Aorta (tissue), 5 donors: ENCODE results near the gene YDJC. TPM values are rescaled to one million over a fixed set of nuclear protein-coding genes. Genes with fewer than 3 reads are reported as not detected.
"Not testable (repeated sequence)": the region's sequence is repeated elsewhere in the genome, so short reads cannot be mapped to it uniquely, and the experiment has no call there.

ENCODE experiments used
- ATAC-seq: fragments of 200-7000 bp; cut with Tn5 transposase; one replicate; pipeline ENCODE4 v1.9.1; 2022; ENCODE audit warnings: moderate library complexity; ENCODE audit not compliant: low FRiP score
- DNase-seq, 2 donors: peaks; one replicate each; pipeline ENCODE4 v3.0.0-alpha.2; 2020
- H3K27ac ChIP-seq, 2 donors: one replicate each; pipeline ENCODE4 v1.5.1; 2013; ENCODE audit warnings: low read length in 2 of 2, mild to moderate bottlenecking in 2 of 2, moderate library complexity in 2 of 2, control low read depth in 1 of 2, inconsistent platforms in 1 of 2, low read depth in 1 of 2
- H3K27me3 ChIP-seq, 2 donors: one replicate each; pipeline ENCODE4 v1.6.1; 2013; ENCODE audit warnings: control low read depth in 1 of 2, low read length in 1 of 2, mild to moderate bottlenecking in 1 of 2, moderate library complexity in 1 of 2; ENCODE audit not compliant: insufficient read depth in 2 of 2, control insufficient read depth in 1 of 2
- H3K36me3 ChIP-seq, 2 donors: one replicate each; pipeline ENCODE4 v1.6.1; 2013; ENCODE audit warnings: control low read depth in 1 of 2, low read length in 1 of 2, mild to moderate bottlenecking in 1 of 2; ENCODE audit not compliant: insufficient read depth in 2 of 2, control insufficient read depth in 1 of 2
- H3K4me1 ChIP-seq, 2 donors: one replicate each; pipeline ENCODE4 v1.6.1; 2013; ENCODE audit warnings: low read length in 2 of 2, control low read depth in 1 of 2, mild to moderate bottlenecking in 1 of 2, moderate library complexity in 1 of 2; ENCODE audit not compliant: insufficient read depth in 2 of 2, control insufficient read depth in 1 of 2
- H3K4me3 ChIP-seq, 2 donors: one replicate each; pipeline ENCODE4 v1.5.1; 2013; ENCODE audit warnings: low read length in 2 of 2, control low read depth in 1 of 2, mild to moderate bottlenecking in 1 of 2
- H3K9me3 ChIP-seq: one replicate; pipeline ENCODE4 v1.6.1; 2013; ENCODE audit warnings: mild to moderate bottlenecking, low read length; ENCODE audit not compliant: control insufficient read depth
- WGBS, 2 donors: extraction: QIAGEN DNeasy Blood & Tissue Kit; methylation state at CpG; one replicate each; pipeline ENCODE4 v1.1.7; 2013; 5-methylcytosine and 5-hydroxymethylcytosine counted together
- intact Hi-C, 2 donors: fragments of 100-400 bp; cut with DNase I; formaldehyde crosslinking; loops; one replicate each; pipeline versions ENCODE4 v1.14.2 to v1.15.0; 2022
- polyA plus RNA-seq, 2 donors: library from polyadenylated mRNA; stranded (reverse); fragments of 200-250 nt; gene quantifications; one replicate each; pipeline ENCODE4 v1.2.3, GENCODE V29; 2013
- total RNA-seq, 2 donors: library from RNA; stranded (reverse); fragmentation: NEBNext Ultra II Directional; extraction: Animal tissue kit (Norgen Biotek cat#: 25700); gene quantifications; one replicate each; pipeline ENCODE4 v1.2.1, GENCODE V29; 2021
- donor health status: healthy with polysubstance abuse.
- donor health status: Bipolar disorder and iron deficiency.
- donor health status: DM: no; HTN: no; CAD: no.
- donor health status: DM: no; HTN: no; CAD: no.
- donor health status: DM: yes; HTN: yes; CAD: no.

YDJC gene
- total and polyA plus RNA-seq, 4 donors, result 9.0 to 12.0 (median 11.0) TPM

DNA sequence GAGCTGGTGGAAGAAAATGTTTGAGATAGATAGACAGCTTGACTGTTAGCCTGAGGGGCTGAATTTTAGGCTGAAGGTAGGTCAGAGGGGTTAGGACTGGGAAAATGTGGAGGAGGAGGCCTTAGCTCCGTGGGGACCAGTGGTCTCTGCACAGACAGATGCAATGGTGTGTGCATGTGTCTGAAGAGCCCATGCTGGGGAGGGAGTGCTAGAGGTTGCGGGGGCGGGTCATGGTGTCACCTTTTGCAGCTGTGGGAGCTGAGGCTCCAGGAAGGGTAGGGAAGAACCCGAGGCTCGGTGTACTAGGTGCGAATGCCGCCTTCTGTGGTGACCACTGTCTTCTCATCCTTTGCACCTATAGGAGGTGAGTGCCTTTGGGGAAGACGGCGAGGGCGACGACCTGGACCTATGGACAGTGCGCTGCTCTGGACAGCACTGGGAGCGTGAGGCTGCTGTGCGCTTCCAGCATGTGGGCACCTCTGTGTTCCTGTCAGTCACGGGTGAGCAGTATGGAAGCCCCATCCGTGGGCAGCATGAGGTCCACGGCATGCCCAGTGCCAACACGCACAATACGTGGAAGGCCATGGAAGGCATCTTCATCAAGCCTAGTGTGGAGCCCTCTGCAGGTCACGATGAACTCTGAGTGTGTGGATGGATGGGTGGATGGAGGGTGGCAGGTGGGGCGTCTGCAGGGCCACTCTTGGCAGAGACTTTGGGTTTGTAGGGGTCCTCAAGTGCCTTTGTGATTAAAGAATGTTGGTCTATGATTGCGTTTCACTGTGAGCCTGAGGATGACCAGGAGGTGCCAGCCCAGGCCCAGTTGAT is 13.9 kb upstream of the YDJC start:
- Histone ChIP-seq H3K36me3 (no peaks in the 10 kb centered on the region), H3K4me3 (no peak overlapping the region), H3K27ac (no peak overlapping the region), H3K27me3 (no peaks in the 10 kb centered on the region), H3K4me1 (no peaks in the 10 kb centered on the region), H3K9me3 (no peaks in the 10 kb centered on the region)
- no peak for DNase-seq
- ATAC-seq, result no peak
- intact Hi-C loops, result no loop called here
- 91 to 92% methylated on average over 22 of the region's 22 CpGs for WGBS, 2 donors

- no peaks in the 10 kb centered on the region for H3K27me3 ChIP-seq
- no peaks in the 10 kb centered on the region for H3K4me1 ChIP-seq
- intact Hi-C loops, result no loop called here
- H3K9me3 ChIP-seq, result no peaks in the 10 kb centered on the region
- ATAC-seq (peak; percentile 21), DNase-seq (peak in 1 of 2 donors; percentile 66)
- no peaks in the 10 kb centered on the region for H3K36me3 ChIP-seq
- H3K27ac ChIP-seq, result no peak overlapping the region
- 1 to 2% methylated on average over 55 to 56 of the region's 56 CpGs for WGBS, 2 donors
- peak overlapping the region; percentile 32 to 58 for H3K4me3 ChIP-seq
Observed at GRCh38 chr22:21642584-21643448, 13.0 kb upstream of the YDJC start.

DNA sequence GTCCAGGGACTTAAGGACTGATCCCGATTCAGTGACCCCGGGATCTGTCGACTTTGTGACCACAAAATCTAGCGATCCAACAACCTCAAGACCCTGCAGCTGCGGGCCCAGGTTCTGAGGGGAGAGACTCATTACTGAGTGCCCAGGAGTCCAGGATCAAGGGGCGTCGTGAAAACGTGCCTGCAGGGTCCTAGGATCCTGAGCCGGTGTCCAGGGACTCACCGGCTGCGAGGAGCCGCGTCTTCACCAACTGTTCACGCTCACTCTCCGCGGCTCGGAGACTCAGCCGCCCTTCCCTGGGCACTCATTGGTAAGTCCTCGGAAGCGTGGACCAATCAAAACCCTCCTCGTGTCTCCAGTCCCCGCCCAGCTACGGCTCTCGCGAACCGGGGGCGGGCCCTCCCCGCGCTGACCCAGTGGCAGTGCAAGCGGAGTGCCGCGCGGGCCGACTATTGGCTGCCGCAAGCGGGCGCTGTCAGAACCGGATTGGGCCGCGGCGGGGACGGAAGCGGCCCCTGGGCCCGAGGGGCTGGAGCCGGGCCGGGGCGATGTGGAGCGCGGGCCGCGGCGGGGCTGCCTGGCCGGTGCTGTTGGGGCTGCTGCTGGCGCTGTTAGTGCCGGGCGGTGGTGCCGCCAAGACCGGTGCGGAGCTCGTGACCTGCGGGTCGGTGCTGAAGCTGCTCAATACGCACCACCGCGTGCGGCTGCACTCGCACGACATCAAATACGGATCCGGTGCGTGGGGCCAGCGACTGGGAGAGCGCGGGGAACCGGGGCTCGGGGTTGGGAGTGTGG is 12.2 kb upstream of the YDJC start, which contains the start of gene SDF2L1:
TSS of gene SDF2L1 (plus strand) at position 514 of the 795 bp plus-strand sequence. CDS start at position 549, 35 bp downstream.
- DNase-seq, result peak; percentile 99
- Histone ChIP-seq H3K4me1 (no peaks in the 10 kb centered on the region), H3K9me3 (no peaks in the 10 kb centered on the region), H3K27ac (peak within 1 kb of the TSS in 1 of 2 donors; percentile 58), H3K4me3 (peak within 1 kb of the TSS; percentile 32 to 58), H3K27me3 (no peaks in the 10 kb centered on the region), H3K36me3 (no peaks in the 10 kb centered on the region)
- intact Hi-C loops, result no loop called here
- peak; percentile 99 for ATAC-seq
- WGBS, 2 donors, result 1% methylated on average over 75 to 76 of the region's 76 CpGs

DNA sequence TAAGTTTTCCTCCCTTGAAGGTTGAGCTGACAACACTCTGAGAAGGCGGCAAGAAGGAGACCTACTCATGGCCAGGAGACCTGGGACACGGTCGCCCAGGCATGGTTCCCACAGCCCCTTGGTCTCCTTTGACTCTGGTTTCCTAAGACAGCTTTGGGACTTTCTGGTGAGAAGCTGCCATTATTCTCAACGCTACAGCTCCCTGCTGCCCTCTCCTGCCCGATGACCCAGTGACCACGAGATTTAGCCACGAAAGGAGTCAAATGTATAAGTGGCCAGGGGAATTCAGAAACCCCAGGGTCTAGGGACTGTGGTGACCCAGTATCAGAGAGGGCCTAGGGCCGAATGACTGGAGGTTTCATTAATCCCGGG is 11.6 kb upstream of the YDJC start:
- Histone ChIP-seq H3K4me3 (peak overlapping the region; percentile 23 to 30), H3K9me3 (no peaks in the 10 kb centered on the region), H3K4me1 (no peaks in the 10 kb centered on the region), H3K27me3 (no peaks in the 10 kb centered on the region), H3K36me3 (no peaks in the 10 kb centered on the region), H3K27ac (peak overlapping the region in 1 of 2 donors; percentile 58)
- WGBS, 2 donors, result 4 to 6% methylated on average over 9 of the region's 9 CpGs
- ATAC-seq, result peak; percentile 50
- intact Hi-C loops, result no loop called here
- DNase-seq, result peak in 1 of 2 donors; percentile 71

GRCh38 chr22:21640810-21641209 is 11.0 kb upstream of the YDJC start:
- 83 to 92% methylated on average over 5 of the region's 5 CpGs for WGBS, 2 donors
- Histone ChIP-seq H3K4me3 (no peak overlapping the region), H3K27ac (no peak overlapping the region), H3K4me1 (no peaks in the 10 kb centered on the region), H3K9me3 (no peaks in the 10 kb centered on the region), H3K36me3 (no peaks in the 10 kb centered on the region), H3K27me3 (no peaks in the 10 kb centered on the region)
- no peak for DNase-seq
- intact Hi-C loops, result no loop called here
- no peak for ATAC-seq

- no peaks in the 10 kb centered on the region for H3K36me3 ChIP-seq
- H3K27ac ChIP-seq, result no peak overlapping the region
- H3K4me3 ChIP-seq, result no peak overlapping the region
- no peaks in the 10 kb centered on the region for H3K4me1 ChIP-seq
- 87 to 90% methylated on average over 4 of the region's 4 CpGs for WGBS, 2 donors
- DNase-seq (no peak), ATAC-seq (no peak)
- no peaks in the 10 kb centered on the region for H3K27me3 ChIP-seq
- intact Hi-C loops, result no loop called here
- H3K9me3 ChIP-seq, result no peaks in the 10 kb centered on the region
Observed at GRCh38 chr22:21639359-21639758, 9.5 kb upstream of the YDJC start.

DNA sequence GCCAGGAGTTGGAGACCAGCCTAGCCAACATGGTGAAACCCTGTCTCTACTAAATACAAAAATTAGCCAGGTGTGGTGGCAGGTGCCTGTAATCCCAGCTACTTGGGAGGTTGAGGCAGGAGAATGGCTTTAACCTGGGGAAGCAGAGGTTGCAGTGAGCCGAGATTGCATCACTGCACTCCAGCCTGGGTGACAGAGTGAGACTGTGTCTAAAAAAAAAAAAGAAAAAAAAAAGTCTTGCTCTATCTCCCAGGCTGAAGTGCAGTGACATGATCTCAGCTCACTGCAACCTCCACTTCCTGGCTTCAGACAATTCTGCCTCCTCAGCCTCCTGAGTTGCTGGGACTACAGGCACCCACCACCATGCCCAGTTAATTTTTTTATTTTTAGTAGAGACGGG is 7.6 kb upstream of the YDJC start:
- H3K4me1 ChIP-seq, H3K27ac ChIP-seq, ATAC-seq, DNase-seq, intact Hi-C loops, H3K9me3 ChIP-seq, H3K36me3 ChIP-seq, H3K27me3 ChIP-seq, H3K4me3 ChIP-seq: not testable (repeated sequence)
- WGBS, 2 donors, result 89% methylated on average over 2 of the region's 2 CpGs

GRCh38 chr22:21636629-21637218 is 6.9 kb upstream of the YDJC start:
- H3K27me3 ChIP-seq, result no peaks in the 10 kb centered on the region
- WGBS, 2 donors, result 94 to 95% methylated on average over 17 of the region's 17 CpGs
- no peak overlapping the region for H3K27ac ChIP-seq
- intact Hi-C loops, result no loop called here
- no peaks in the 10 kb centered on the region for H3K4me1 ChIP-seq
- H3K36me3 ChIP-seq, result no peaks in the 10 kb centered on the region
- ATAC-seq (no peak), DNase-seq (no peak)
- H3K9me3 ChIP-seq, result no peaks in the 10 kb centered on the region
- no peak overlapping the region for H3K4me3 ChIP-seq
